OCI-LY7 (cell line): Measurements from ENCODE around the gene FAM149B1. TPM values are rescaled to one million over a fixed set of nuclear protein-coding genes. Genes with fewer than 3 reads are reported as not detected.

Source experiments
- BruUV-seq: library from RNA; stranded (reverse); fragments of 400-500 nt; replicated peaks from 2 replicates; lab custom pipeline; 2021; lab: Mats Ljungman, UMichigan
- CTCF ChIA-PET: fragments of 300-600 bp; sonication (Branson Sonifier 250); formaldehyde crosslinking; loops from one replicate; lab custom pipeline; 2022; ENCODE audit warnings: antibody characterized with exemption; ENCODE audit not compliant: unreplicated experiment; lab: Charles Lee
- POLR2A ChIA-PET: fragments of 300-600 bp; sonication (Branson Sonifier 250); formaldehyde crosslinking; loops from one replicate; lab custom pipeline; 2022; ENCODE audit warnings: antibody characterized with exemption; lab: Charles Lee
- DNase-seq: peaks from one replicate; pipeline ENCODE4 v3.0.0-alpha.2; 2015; ENCODE audit warnings: low spot score
- H2AFZ ChIP-seq: fragments of 200-600 bp; sonication (generic), shearing (Covaris generic); 2 replicates; pipeline ENCODE4 v1.6.1; 2014; ENCODE audit warnings: mild to moderate bottlenecking, antibody characterized with exemption, low read length, moderate library complexity
- H3K27ac ChIP-seq: fragments of 200-600 bp; sonication (generic); 2 replicates; pipeline ENCODE4 v1.5.1; 2014; ENCODE audit warnings: mixed run types, low read depth, mild to moderate bottlenecking, moderate library complexity, low read length, inconsistent platforms; ENCODE audit not compliant: poor library complexity, severe bottlenecking
- H3K36me3 ChIP-seq: fragments of 200-600 bp; sonication (generic); 2 replicates; pipeline ENCODE4 v1.6.1; 2014; ENCODE audit warnings: mild to moderate bottlenecking, antibody characterized with exemption, low read length, moderate library complexity, mixed read lengths; ENCODE audit not compliant: insufficient read depth
- H3K4me1 ChIP-seq: fragments of 200-600 bp; sonication (generic); 2 replicates; pipeline ENCODE4 v1.5.1; 2014; ENCODE audit warnings: mild to moderate bottlenecking, low read length; ENCODE audit not compliant: insufficient read depth, poor library complexity, severe bottlenecking
- H3K4me2 ChIP-seq: fragments of 200-600 bp; sonication (generic); 2 replicates; pipeline ENCODE4 v1.6.1; 2014; ENCODE audit warnings: mild to moderate bottlenecking, low read length
- H3K4me3 ChIP-seq: fragments of 200-600 bp; sonication (generic); 2 replicates; pipeline ENCODE4 v1.5.1; 2014; ENCODE audit warnings: mild to moderate bottlenecking, low read depth, low read length; ENCODE audit not compliant: poor library complexity, severe bottlenecking
- H3K79me2 ChIP-seq: fragments of 200-600 bp; sonication (generic); 2 replicates; pipeline ENCODE4 v1.6.1; 2016; ENCODE audit warnings: low read depth, mild to moderate bottlenecking, low read length, moderate library complexity, mixed read lengths; ENCODE audit not compliant: insufficient read depth
- H3K9me2 ChIP-seq: fragments of 200-600 bp; sonication (generic); 2 replicates; pipeline ENCODE4 v1.6.1; 2016; ENCODE audit warnings: mild to moderate bottlenecking, low read length, mixed read lengths; ENCODE audit not compliant: insufficient read depth
- H3K9me3 ChIP-seq: fragments of 200-600 bp; sonication (generic); 2 replicates; pipeline ENCODE4 v1.6.1; 2014; ENCODE audit warnings: mild to moderate bottlenecking, mixed run types, low read length, mixed read lengths
- H4K20me1 ChIP-seq: fragments of 200-600 bp; sonication (generic); 2 replicates; pipeline ENCODE4 v1.6.1; 2014; ENCODE audit warnings: mild to moderate bottlenecking, antibody characterized with exemption, low read length, moderate library complexity, mixed read lengths; ENCODE audit not compliant: insufficient read depth
- CTCF ChIP-seq: fragments of 200-600 bp; sonication (generic); conservative IDR thresholded peaks from 2 replicates; pipeline ENCODE4 v1.5.1; 2014; ENCODE audit warnings: mild to moderate bottlenecking, antibody characterized with exemption, low read length, moderate library complexity, mixed read lengths
- EZH2phosphoT487 ChIP-seq: fragments of 200-600 bp; sonication (generic); IDR thresholded peaks from 2 replicates; pipeline ENCODE4 v1.6.1; 2018; ENCODE audit warnings: low read depth, borderline replicate concordance, mild to moderate bottlenecking, mixed run types, antibody characterized with exemption, low read length, moderate library complexity, mixed read lengths
- intact Hi-C: fragments of 100-400 bp; cut with micrococcal nuclease; formaldehyde crosslinking; loops from one replicate; pipeline ENCODE4 v1.10.0; 2022; ENCODE audit not compliant: unreplicated experiment
- total RNA-seq, 2 experiments: library from RNA; depleted of rRNA in 1 of 2; stranded (reverse); fragments of >200 nt in 1 of 2; shearing (Covaris generic) in 1 of 2; gene quantifications; 2 replicates each; pipeline ENCODE4 v1.2.3, GENCODE V29; 2014 to 2022

The FAM149B1 gene
- total RNA-seq, 2 experiments from 2014 or later: 14.7 to 18.5 TPM

GRCh38 chr10:73226663-73227062 is 58.7 kb downstream of the FAM149B1 start:
- 0 out of 2 replicates have a peak, but pooled peaks cover 7% of the 10 kb centered on the region for H3K36me3 ChIP-seq
- no peaks in the 10 kb centered on the region for H3K9me2 ChIP-seq
- ChIA-PET POLR2A (interaction anchor here (0.6 to 1.5 kb wide), 2 partner anchors 10 to 21 kb away, joined by 3 read pairs; partner anchors contain the start of gene DNAJC9), CTCF (no interaction called here)
- H3K4me1 ChIP-seq: peaks cover 4% of the 10 kb centered on the region
- no peak overlapping the region for H2AFZ ChIP-seq
- TF ChIP-seq CTCF (no peak), EZH2phosphoT487 (no peak)
- H3K79me2 ChIP-seq: no peaks in the 10 kb centered on the region
- BruUV-seq: no TSS peak
- DNase-seq: peak; percentile 29
- H3K27ac ChIP-seq: no peak overlapping the region
- H3K9me3 ChIP-seq: no peaks in the 10 kb centered on the region
- intact Hi-C loops: no loop called here
- no peak overlapping the region for H3K4me2 ChIP-seq
- no peaks in the 10 kb centered on the region for H4K20me1 ChIP-seq
- no peak overlapping the region for H3K4me3 ChIP-seq

GRCh38 chr10:73228247-73228646 is 60.3 kb downstream of the FAM149B1 start:
- Histone ChIP-seq H3K9me3 (no peaks in the 10 kb centered on the region), H3K27ac (no peak overlapping the region), H3K9me2 (no peaks in the 10 kb centered on the region), H3K79me2 (no peaks in the 10 kb centered on the region), H4K20me1 (no peaks in the 10 kb centered on the region), H2AFZ (no peak overlapping the region), H3K4me3 (no peak overlapping the region), H3K4me2 (no peak overlapping the region), H3K36me3 (peaks cover 22% of the 10 kb centered on the region), H3K4me1 (peaks cover 4% of the 10 kb centered on the region)
- intact Hi-C loops: no loop called here
- POLR2A ChIA-PET: no interaction called here
- TF ChIP-seq CTCF: no peak
- TF ChIP-seq EZH2phosphoT487: no peak
- CTCF ChIA-PET: no interaction called here
- no TSS peak for BruUV-seq
- DNase-seq: no peak

GRCh38 chr10:73229567-73229966 is 61.6 kb downstream of the FAM149B1 start:
- no peaks in the 10 kb centered on the region for H3K9me3 ChIP-seq
- peaks cover 4% of the 10 kb centered on the region for H3K4me1 ChIP-seq
- no peak for DNase-seq
- H3K79me2 ChIP-seq: no peaks in the 10 kb centered on the region
- no peak overlapping the region for H3K27ac ChIP-seq
- peaks cover 35% of the 10 kb centered on the region for H3K36me3 ChIP-seq
- POLR2A ChIA-PET: no interaction called here
- BruUV-seq: no TSS peak
- H3K9me2 ChIP-seq: no peaks in the 10 kb centered on the region
- no peak for TF ChIP-seq EZH2phosphoT487
- TF ChIP-seq CTCF: no peak
- intact Hi-C loops: no loop called here
- CTCF ChIA-PET: no interaction called here
- no peak overlapping the region for H3K4me3 ChIP-seq
- no peak overlapping the region for H2AFZ ChIP-seq
- no peak overlapping the region for H3K4me2 ChIP-seq
- H4K20me1 ChIP-seq: no peaks in the 10 kb centered on the region
